Stimulated activated CD8-positive, alpha-beta memory T cell treated with anti-CD3 and anti-CD28 coated beads, Interleukin-12 subunit alpha, Interleukin-12 subunit beta, amount 100 ng/mL, for 1 hour (primary cell): ENCODE measurements around the gene COPS4.

ENCODE experiments used
- DNase-seq: peaks from one replicate; pipeline ENCODE4 v3.0.0-alpha.2; 2020; ENCODE audit warnings: low read depth

Gene COPS4

DNA sequence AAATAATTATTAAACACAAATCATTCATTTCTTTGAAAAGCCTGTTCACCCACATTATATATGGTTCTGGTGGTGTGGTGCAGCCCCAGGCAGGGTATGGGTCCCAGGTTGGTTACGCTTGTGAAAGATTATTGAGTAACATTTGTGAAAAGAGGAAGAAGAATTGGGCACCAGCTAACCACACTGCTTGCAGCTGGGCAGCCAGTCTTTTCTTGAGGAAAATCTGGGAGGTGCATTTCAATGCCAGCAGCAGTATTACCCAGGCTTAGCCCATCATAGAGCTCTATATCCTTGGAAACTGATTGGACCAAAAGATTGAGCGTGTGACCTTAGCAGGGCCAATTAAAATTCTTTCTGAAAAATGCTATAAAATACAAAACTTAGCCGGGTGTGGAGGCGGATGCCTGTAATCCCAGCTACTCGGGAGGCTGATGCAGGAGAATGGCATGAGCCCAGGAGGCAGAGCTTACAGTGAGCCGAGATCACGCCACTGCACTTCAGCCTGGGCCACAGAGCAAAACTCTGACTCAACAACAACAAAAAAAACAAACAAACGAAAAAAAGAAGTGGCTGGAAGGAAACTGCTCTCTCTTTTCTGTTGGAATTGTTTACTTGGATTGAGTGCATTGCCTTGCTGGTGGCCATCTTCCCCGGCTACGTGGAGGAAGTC is 89.3 kb downstream of the COPS4 start:
- DNase-seq, result no peak
